Mesenchymal stem cell (in vitro differentiated cells and primary cell): ENCODE data around the gene MSH3.
A peak's percentile ranks its signal among the peaks of the same experiment; 100 is the strongest.

Experiments used
- DNase-seq: peaks from one replicate; pipeline ENCODE4 v3.0.0-alpha.2; 2013
- H2AFZ ChIP-seq: one replicate; pipeline ENCODE4 v1.6.1; 2013; ENCODE audit warnings: low read depth, mild to moderate bottlenecking, control low read depth, inconsistent platforms, low read length, moderate library complexity
- H2AK5ac ChIP-seq: 2 replicates; pipeline ENCODE4 v1.6.1; 2013; ENCODE audit warnings: low read length, moderate library complexity, mild to moderate bottlenecking, inconsistent platforms; ENCODE audit not compliant: severe bottlenecking
- H2BK120ac ChIP-seq: one replicate; pipeline ENCODE4 v1.6.1; 2013; ENCODE audit warnings: low read depth, mild to moderate bottlenecking, inconsistent platforms, low read length, moderate library complexity
- H2BK12ac ChIP-seq, 2 experiments: one replicate each; pipeline ENCODE4 v1.6.1; 2013; ENCODE audit warnings: inconsistent platforms in 2 of 2, low read length in 2 of 2, mild to moderate bottlenecking in 2 of 2, moderate library complexity in 2 of 2, control low read depth in 1 of 2
- H2BK15ac ChIP-seq: one replicate; pipeline ENCODE4 v1.6.1; 2013; ENCODE audit warnings: mild to moderate bottlenecking, low read depth, inconsistent platforms; ENCODE audit not compliant: poor library complexity, severe bottlenecking
- H2BK5ac ChIP-seq: 2 replicates; pipeline ENCODE4 v1.6.1; 2013; ENCODE audit warnings: low read depth, mild to moderate bottlenecking, low read length, control low read depth, inconsistent platforms; ENCODE audit not compliant: poor library complexity, severe bottlenecking
- H3K14ac ChIP-seq, 2 experiments: one replicate each; pipeline ENCODE4 v1.6.1; 2013; ENCODE audit warnings: inconsistent platforms in 2 of 2, low read length in 2 of 2, control low read depth in 1 of 2, mild to moderate bottlenecking in 1 of 2, moderate library complexity in 1 of 2
- H3K18ac ChIP-seq, 2 experiments: one replicate each; pipeline ENCODE4 v1.6.1; 2013; ENCODE audit warnings: inconsistent platforms in 2 of 2, low read length in 2 of 2, control low read depth in 1 of 2, low read depth in 1 of 2, mild to moderate bottlenecking in 1 of 2
- H3K23ac ChIP-seq, 2 experiments: one replicate each; pipeline ENCODE4 v1.6.1; 2013; ENCODE audit warnings: inconsistent platforms in 2 of 2, low read length in 2 of 2, mild to moderate bottlenecking in 2 of 2, moderate library complexity in 2 of 2, control low read depth in 1 of 2
- H3K27ac ChIP-seq: 2 replicates; pipeline ENCODE4 v1.5.1; 2013; ENCODE audit warnings: mild to moderate bottlenecking, moderate library complexity, low read length, control low read depth, inconsistent platforms; ENCODE audit not compliant: poor library complexity, severe bottlenecking
- H3K27me3 ChIP-seq, 2 experiments: 2 replicates each; pipeline versions ENCODE4 v1.6.1 to v1.7.0; 2013; ENCODE audit warnings: low read length in 2 of 2, mild to moderate bottlenecking in 2 of 2, moderate library complexity in 2 of 2, control low read depth in 1 of 2, inconsistent platforms in 1 of 2; ENCODE audit not compliant: control insufficient read depth in 1 of 2, insufficient read depth in 1 of 2
- H3K36me3 ChIP-seq, 2 experiments: 2 replicates each; pipeline versions ENCODE4 v1.6.1 to v1.7.0; 2013; ENCODE audit warnings: low read length in 2 of 2, control low read depth in 1 of 2, inconsistent platforms in 1 of 2, low read depth in 1 of 2, mild to moderate bottlenecking in 1 of 2; ENCODE audit not compliant: insufficient read depth in 2 of 2, control insufficient read depth in 1 of 2
- H3K4ac ChIP-seq, 2 experiments: one replicate each; pipeline ENCODE4 v1.6.1; 2013; ENCODE audit warnings: inconsistent platforms in 2 of 2, low read length in 2 of 2, mild to moderate bottlenecking in 2 of 2, moderate library complexity in 2 of 2, control low read depth in 1 of 2, low read depth in 1 of 2
- H3K4me1 ChIP-seq: 2 replicates; pipeline ENCODE4 v1.6.1; 2013; ENCODE audit warnings: low read depth, low read length, control low read depth; ENCODE audit not compliant: control insufficient read depth, insufficient read depth
- H3K4me2 ChIP-seq: 2 replicates; pipeline ENCODE4 v1.6.1; 2013; ENCODE audit warnings: low read length, mild to moderate bottlenecking, inconsistent platforms; ENCODE audit not compliant: poor library complexity, severe bottlenecking
- H3K4me3 ChIP-seq, 2 experiments: 2 replicates each; pipeline versions ENCODE4 v1.5.1 to v1.7.0; 2013; ENCODE audit warnings: low read length in 2 of 2, mild to moderate bottlenecking in 2 of 2, control low read depth in 1 of 2, low read depth in 1 of 2; ENCODE audit not compliant: insufficient read depth in 1 of 2
- H3K79me1 ChIP-seq: replicated peaks from 2 replicates; pipeline ENCODE4 v1.6.1; 2013; ENCODE audit warnings: mild to moderate bottlenecking, control low read depth, low read length, inconsistent platforms; ENCODE audit not compliant: poor library complexity, severe bottlenecking
- H3K9ac ChIP-seq: 2 replicates; pipeline ENCODE4 v1.7.0; 2013; ENCODE audit warnings: mild to moderate bottlenecking, low read length, moderate library complexity
- H3K9me3 ChIP-seq: 2 replicates; pipeline ENCODE4 v1.7.0; 2013; ENCODE audit warnings: mild to moderate bottlenecking, low read length; ENCODE audit not compliant: control insufficient read depth
- H4K8ac ChIP-seq: one replicate; pipeline ENCODE4 v1.6.1; 2013; ENCODE audit warnings: inconsistent platforms, mild to moderate bottlenecking, low read length, moderate library complexity
- H4K91ac ChIP-seq: one replicate; pipeline ENCODE4 v1.6.1; 2013; ENCODE audit warnings: mild to moderate bottlenecking, low read length, inconsistent platforms
- WGBS: methylation state at CpG from one replicate; pipeline ENCODE4 v1.1.7; 2013; ENCODE audit warnings: mixed read lengths; 5-methylcytosine and 5-hydroxymethylcytosine counted together

MSH3 gene

GRCh38 chr5:80703747-80704146, 49.3 kb downstream of the MSH3 start:
- Histone ChIP-seq H2AFZ (no peak overlapping the region), H3K79me1 (peaks cover 6% of the 10 kb centered on the region), H3K9me3 (no peaks in the 10 kb centered on the region), H3K23ac (no peak overlapping the region), H3K9ac (no peak overlapping the region), H3K14ac (no peak overlapping the region), H3K4me1 (peaks cover 13% of the 10 kb centered on the region), H4K8ac (no peak overlapping the region), H2BK15ac (no peak overlapping the region), H2BK120ac (no peak overlapping the region), H3K4me2 (no peak overlapping the region), H3K4me3 (no peak overlapping the region), H2AK5ac (no peak overlapping the region), H4K91ac (no peak overlapping the region), H3K27ac (no peak overlapping the region), H3K36me3 (peaks cover 3 to 13% of the 10 kb centered on the region in 2 experiments), H2BK12ac (no peak overlapping the region), H2BK5ac (no peak overlapping the region), H3K18ac (no peak overlapping the region), H3K4ac (no peak overlapping the region), H3K27me3 (no peaks in the 10 kb centered on the region)
- DNase-seq = no peak
- 80% methylated on average over 5 of the region's 5 CpGs for WGBS

DNA sequence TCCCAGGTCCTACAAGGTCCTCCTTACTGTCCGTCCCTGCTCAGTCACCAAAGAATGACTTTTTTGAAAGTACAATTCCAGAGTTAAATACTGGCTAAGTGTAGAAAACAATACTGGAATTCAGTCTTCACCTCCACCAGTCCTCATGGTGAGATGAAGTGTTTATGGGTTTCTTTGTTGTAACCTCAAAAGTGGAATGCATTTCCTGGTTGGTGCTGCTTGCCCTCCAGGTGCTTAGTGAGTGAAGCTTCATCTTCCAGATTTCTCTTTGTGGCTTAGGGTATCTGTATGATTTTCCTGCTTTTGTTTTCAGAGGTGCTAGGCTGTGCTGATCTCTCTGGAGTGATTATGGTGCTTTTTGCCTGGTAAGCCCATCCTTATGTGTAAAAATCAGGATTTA, 49.8 kb downstream of the MSH3 start:
- Histone ChIP-seq H4K8ac (no peak overlapping the region), H3K14ac (no peak overlapping the region), H3K9ac (no peak overlapping the region), H3K9me3 (no peaks in the 10 kb centered on the region), H4K91ac (no peak overlapping the region), H2BK120ac (no peak overlapping the region), H2AK5ac (no peak overlapping the region), H3K4me2 (no peak overlapping the region), H3K27ac (no peak overlapping the region), H3K4me1 (peaks cover 13% of the 10 kb centered on the region), H2BK12ac (no peak overlapping the region), H3K4me3 (no peak overlapping the region), H3K27me3 (no peaks in the 10 kb centered on the region), H2BK15ac (no peak overlapping the region), H3K4ac (no peak overlapping the region), H3K18ac (no peak overlapping the region), H2BK5ac (no peak overlapping the region), H3K23ac (no peak overlapping the region), H3K36me3 (peaks cover 3 to 17% of the 10 kb centered on the region in 2 experiments), H2AFZ (no peak overlapping the region), H3K79me1 (peaks cover 8% of the 10 kb centered on the region)
- DNase-seq = no peak
- WGBS = no CpG with 5 or more reads among the region's 1 CpG

DNA sequence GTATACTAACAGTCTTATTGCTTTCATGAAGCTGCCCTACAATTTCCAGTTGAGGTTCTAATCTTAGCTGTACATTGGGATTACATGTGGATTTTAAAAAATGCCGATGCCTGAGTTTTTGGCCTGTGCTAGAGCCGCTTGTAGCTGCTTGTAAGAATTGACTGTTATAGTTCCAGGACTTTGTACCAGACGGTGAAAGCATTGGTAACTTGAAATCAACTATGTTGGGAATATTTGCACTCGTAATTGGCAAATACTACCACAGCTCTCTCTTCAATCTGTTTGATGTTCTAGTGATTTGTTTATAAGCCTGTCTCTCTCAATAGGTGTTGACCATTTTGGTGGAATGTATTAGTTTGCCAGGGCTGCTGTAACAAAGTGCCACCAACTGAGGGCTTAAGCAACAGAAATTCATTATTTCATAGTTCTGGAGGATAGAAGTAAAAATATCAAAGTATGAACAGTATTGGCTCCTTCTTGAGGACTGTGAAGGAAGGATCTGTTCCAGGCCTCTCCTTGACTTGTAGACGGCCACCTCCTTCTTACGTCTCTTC, 50.8 kb downstream of the MSH3 start:
- H2BK15ac ChIP-seq = peak overlapping the region; percentile 23
- H3K4me3 ChIP-seq = no peak overlapping the region
- no peaks in the 10 kb centered on the region for H3K27me3 ChIP-seq
- H2BK120ac ChIP-seq = no peak overlapping the region
- DNase-seq = no peak
- H4K8ac ChIP-seq = peak overlapping the region; percentile 64
- H3K9me3 ChIP-seq = no peaks in the 10 kb centered on the region
- no peak overlapping the region for H3K27ac ChIP-seq
- 90% methylated on average over 5 of the region's 6 CpGs for WGBS
- H2AK5ac ChIP-seq = peak overlapping the region; percentile 66
- H3K23ac ChIP-seq = no peak overlapping the region
- H3K4me1 ChIP-seq = peaks cover 13% of the 10 kb centered on the region
- no peak overlapping the region for H4K91ac ChIP-seq
- peaks cover 3 to 22% of the 10 kb centered on the region in 2 experiments for H3K36me3 ChIP-seq
- no peak overlapping the region for H3K4ac ChIP-seq
- no peak overlapping the region for H3K18ac ChIP-seq
- no peak overlapping the region for H3K4me2 ChIP-seq
- H3K9ac ChIP-seq = no peak overlapping the region
- H3K14ac ChIP-seq = no peak overlapping the region
- no peak overlapping the region for H2BK5ac ChIP-seq
- no peak overlapping the region for H2AFZ ChIP-seq
- H3K79me1 ChIP-seq = peaks cover 8% of the 10 kb centered on the region
- no peak overlapping the region for H2BK12ac ChIP-seq

GRCh38 chr5:80705801-80706200, 51.3 kb downstream of the MSH3 start:
- Histone ChIP-seq H3K18ac (no peak overlapping the region), H3K27ac (no peak overlapping the region), H3K36me3 (peaks cover 3 to 22% of the 10 kb centered on the region in 2 experiments), H2BK120ac (no peak overlapping the region), H2BK5ac (no peak overlapping the region), H3K4me1 (peaks cover 13% of the 10 kb centered on the region), H3K4me3 (no peak overlapping the region), H3K4ac (no peak overlapping the region), H2BK15ac (no peak overlapping the region), H4K8ac (peak overlapping the region; percentile 64), H3K9me3 (no peaks in the 10 kb centered on the region), H4K91ac (no peak overlapping the region), H2AFZ (no peak overlapping the region), H3K27me3 (no peaks in the 10 kb centered on the region), H3K79me1 (peaks cover 8% of the 10 kb centered on the region), H2BK12ac (no peak overlapping the region), H3K14ac (no peak overlapping the region), H3K9ac (no peak overlapping the region), H3K4me2 (no peak overlapping the region), H3K23ac (no peak overlapping the region), H2AK5ac (peak overlapping the region; percentile 66)
- DNase-seq = peak; percentile 25
- no CpG with 5 or more reads among the region's 4 CpGs for WGBS
